ENCODE data around the gene UPP2.

Gene UPP2

DNA sequence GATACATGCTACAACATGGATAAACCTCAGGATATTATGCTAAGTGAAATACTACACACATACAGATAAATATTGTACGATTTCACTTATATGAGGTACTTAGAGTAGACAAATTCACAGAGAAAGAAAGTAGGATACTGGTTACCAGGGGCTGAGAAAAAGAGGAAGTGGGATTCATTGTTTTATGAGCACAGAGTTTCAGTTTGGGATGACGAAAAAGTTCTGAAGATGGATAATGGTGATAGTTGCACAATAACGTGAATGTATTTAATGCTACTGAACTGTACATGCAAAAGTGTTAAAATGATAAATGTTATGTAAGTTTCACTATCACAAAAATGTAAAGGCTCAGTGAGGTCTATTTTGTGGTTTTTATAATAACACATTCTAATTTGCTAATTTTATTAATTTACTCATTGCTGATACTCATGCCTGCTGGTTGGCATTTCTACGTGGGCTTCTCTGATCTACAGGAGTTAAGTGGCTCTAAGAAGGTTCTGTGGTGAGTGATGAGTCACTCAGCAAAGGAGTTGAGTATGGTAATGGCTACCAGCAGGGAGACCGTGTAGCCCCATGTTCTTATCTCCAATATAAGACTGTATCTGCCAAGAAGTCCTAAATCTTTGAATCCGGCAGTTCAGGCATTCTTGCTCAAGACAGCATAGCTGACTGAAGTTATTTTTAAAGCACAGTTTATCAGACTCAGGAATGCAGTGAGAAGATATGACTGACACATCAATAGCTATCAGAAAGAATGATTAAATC, 41.1 kb downstream of the UPP2 start:
- no peak for DNase-seq (ENCODE audit: low spot score)

DNA sequence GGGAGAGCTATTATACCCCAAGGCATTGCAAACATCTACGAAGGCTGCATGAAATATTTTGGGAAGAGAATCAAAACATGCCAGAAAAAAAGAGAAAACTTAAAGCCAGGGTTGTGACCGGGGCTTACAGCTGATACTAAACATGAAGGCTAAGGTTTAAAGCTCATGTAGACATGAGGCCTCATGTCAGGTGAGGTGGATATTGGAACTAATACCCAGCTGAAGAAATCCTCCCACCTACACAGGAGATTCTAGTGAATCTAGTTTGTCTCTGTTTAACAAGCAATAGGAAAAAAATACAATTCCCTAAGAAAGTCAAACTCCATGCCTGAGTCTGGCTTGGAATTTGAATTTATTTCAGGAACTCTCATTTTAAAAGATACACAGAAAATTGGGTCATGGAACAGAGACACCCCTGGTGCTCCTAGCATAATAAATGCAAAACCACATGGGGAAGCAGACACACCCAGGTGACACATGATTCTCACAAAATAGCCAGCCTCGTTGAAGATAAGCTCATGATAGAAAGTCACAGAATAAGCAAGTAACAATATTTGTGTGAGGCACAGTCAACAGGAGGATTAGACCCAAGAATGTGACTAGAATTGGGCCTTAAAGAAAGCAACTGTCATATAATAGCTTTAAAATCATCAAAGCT, 42.2 kb downstream of the UPP2 start:
- DNase-seq (ENCODE audit: low spot score): no peak

DNA sequence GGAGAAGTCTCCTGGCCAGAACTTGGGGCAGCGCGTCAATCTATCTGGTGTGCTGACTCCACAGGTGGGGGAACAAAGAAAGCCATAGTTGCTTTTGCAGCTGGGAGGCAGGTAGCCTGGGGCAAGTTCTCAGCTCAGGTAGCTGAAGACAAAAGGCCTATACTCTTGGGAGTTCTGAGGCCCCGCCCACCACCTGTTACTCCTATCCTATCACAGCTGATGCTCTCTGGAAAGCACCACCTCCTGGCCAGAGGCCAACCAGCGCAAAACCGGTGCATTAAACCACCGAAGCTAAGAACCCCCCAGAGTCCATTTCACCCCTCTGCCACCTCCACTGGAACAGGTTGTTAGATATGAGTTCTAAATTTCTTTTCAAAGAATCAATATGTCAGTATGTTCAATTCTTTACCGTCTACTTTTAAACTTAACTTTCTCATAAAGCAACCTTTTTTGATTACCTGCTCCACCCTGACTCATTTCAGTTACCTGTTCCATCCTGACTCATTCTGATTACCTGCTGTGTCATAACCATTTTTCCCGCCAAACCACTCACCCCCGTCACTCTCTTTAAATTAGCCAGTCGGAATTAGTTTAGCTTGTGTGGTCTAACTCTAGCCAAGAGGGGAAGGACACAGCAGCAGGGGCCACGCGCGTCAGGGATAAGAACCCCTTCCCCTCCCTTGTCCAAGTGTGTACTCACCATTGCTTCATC, 43.4 kb downstream of the UPP2 start:
- DNase-seq (ENCODE audit: low spot score): no peak

- no peak for DNase-seq (ENCODE audit: low spot score)
Measured at GRCh38 chr2:158153270-158154015, 51.8 kb downstream of the UPP2 start.

DNA sequence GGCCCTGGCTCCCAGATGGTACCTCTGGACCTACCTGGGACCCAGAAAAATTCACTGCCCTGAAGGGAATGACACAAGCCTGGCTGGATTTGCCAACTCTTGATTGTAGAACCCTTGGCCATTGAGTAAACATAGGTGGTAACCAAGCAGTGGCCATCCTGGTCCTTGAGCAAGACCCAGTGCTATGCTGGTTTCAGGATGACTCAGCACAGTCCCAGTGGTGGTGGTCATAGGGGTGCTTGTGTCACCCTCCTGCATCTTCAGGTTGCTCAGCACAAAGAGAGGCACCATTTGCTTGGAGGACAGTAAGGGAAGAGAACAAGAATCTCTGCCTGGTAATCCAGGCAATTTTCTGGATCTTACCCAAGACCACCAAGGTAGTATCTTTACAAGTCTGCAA, 52.9 kb downstream of the UPP2 start:
- DNase-seq (ENCODE audit: low spot score): no peak

DNA sequence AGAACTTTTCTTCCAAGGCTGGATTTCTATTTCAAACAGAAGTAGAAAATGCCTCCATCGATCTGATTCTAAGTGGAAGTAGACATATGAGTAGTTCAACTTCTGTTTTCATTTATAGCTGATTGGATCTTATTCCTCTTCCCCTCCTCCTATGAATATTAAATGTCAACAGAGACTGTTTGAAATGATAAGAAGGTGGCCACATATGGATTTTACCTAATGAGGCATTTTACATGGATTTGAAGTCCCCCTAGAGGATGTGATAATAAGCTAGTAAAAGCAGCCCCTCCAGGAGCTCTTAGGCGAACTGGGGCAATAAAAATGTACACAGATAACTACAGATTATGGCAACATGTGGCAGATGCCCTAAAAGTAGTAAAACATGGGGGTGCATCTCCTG, 71.0 kb downstream of the UPP2 start:
- no peak for DNase-seq (ENCODE audit: low spot score)

DNA sequence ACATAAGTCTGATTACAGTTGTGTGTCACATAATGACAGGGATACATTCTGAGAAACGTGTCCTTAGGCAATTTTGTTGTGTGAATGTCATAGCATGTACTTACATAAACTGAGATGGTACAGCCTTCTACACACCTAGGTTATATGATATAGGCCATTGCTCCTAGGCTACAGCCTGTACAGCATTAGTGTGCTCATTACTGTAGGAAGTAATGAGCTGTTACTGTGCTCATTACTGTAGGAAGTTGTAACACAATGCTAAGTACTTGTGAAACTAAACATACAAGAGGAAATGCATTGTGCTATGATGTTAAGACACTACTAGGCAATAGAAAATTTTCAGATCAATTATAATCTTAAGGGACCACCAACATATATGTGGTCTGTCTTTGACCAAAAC, 72.8 kb downstream of the UPP2 start:
- DNase-seq (ENCODE audit: low spot score): no peak

DNA sequence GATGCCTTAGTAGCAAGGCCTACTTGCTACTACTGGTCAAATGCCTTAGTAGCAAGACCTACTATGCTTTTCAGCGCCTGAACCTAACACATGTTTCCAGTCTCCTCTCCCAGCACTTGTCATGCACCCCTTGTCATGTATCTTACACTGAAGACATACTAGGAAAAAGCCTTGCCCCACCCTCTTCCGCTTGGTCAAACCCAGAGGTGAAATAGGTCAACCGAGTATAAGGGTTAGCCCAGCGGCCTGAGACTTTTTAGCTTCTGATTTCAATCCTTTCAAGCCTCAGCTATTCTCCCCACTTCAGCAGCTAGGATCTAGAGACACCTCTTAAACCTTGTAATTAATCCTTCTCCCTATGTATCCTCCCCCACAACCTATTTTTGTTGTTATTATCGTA, 73.3 kb downstream of the UPP2 start:
- DNase-seq (ENCODE audit: low spot score): no peak

DNA sequence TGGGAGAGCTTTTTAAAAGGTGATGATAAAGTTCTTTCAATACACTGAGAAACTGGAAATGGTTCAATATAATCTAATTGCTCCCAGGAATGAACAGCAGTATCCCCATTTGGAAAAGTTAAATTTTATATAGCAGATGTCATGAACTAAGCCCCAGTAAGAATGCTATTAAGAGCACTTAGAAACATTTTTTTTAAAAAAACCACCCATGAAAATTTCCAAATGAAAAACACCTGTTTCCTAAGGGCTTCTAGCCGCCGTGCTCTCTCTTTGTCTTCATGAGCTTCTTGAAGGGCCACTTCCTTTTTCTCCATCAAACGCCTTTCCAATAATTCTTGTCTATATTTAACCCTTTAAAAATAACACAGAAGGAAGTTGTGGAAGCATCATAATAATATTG, 77.0 kb downstream of the UPP2 start:
- no peak for DNase-seq (ENCODE audit: low spot score)

- no peak for DNase-seq (ENCODE audit: low spot score)
Measured at GRCh38 chr2:158179660-158180059, 78.0 kb downstream of the UPP2 start.

DNA sequence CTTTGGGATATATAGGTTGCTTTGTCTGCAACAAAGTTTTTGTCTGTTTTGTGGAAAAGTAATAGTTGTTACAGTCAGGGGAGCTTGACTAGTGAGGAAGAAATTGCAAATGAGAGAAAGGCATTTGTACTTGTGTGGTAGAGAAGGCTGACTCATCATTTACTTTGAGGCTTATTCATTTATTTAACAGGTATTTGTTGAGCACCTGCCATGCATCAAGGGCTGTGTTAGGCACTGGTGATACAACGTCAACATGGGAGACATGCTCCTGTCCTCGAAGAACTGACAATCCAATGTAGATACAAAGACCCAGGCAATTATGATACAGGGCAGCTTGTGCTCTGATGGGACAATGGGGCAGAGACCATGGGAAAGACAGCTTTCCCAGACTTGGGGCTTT, 79.5 kb downstream of the UPP2 start:
- DNase-seq (ENCODE audit: low spot score): no peak

DNA sequence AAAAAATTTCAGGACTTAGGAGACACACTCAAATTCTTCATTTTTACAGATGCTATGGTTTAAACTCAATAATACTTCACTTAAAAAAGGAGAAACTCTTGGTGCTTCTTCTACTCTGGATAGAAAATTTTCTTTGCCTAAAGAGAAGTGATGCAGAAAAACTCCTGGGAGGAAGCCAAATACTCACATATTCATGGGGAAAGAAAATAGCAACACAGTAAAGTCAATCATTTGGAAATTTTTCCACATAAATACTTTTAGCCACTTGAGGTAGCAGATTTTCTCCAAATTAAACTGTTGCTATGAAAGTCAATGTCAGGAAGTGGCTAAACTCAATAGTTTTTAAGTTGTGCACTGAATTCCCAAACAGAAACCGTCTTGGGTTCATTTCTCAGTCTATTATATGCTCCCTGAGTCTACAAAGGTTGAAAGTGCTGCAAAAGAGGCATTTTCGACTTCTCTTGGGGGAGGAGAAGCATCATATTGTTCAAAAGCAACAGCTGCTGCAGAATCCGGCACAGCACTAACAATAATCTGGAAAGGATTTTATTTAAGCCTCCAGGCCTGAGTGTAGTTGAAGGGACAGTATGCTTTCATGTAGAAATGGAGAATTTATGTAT, 81.1 kb downstream of the UPP2 start:
- no peak for DNase-seq (ENCODE audit: low spot score)

DNA sequence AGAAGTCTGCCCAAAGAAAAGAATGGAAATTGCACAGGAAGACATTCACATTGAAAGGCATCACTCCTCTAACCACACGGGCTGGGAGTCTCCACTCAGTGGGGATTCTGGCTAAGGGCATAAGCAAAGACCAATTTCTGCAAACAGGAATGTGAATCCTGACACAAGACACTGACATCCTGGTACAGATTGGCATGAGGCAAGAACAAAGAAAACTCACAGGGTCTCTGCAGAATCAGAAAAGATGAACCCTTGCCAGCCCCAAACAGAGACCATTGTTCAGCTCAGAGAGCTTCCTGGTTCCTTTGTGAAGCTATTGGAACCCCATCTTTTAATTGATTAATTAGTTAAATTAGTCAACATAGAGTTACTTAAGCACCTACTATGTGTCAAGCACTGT, 82.3 kb downstream of the UPP2 start:
- no peak for DNase-seq (ENCODE audit: low spot score)

- no peak for DNase-seq (ENCODE audit: low spot score)
Measured at GRCh38 chr2:158184556-158185343, 83.1 kb downstream of the UPP2 start.

All from germinal center (tissue), 1 donor.